ENCODE results near the gene SLC16A3.

The SLC16A3 gene

GRCh38 chr17:82217530-82218204, 11.2 kb upstream of the SLC16A3 start:
- TF ChIP-seq TAF1 (IDR thresholded peaks at IDR 0.05; ENCODE audit: borderline replicate concordance, insufficient read depth, low read length): no peak
- TF ChIP-seq REST (IDR thresholded peaks at IDR 0.05; ENCODE audit: insufficient read depth in 1 of 2, low read depth in 2 of 2, low read length in 2 of 2): peak in 1 of 2 experiments; percentile 49; a peak in 1 of 4 replicates
- peak; percentile 38; the same call in 1 of the 2 replicates for TF ChIP-seq POLR2AphosphoS5 (IDR thresholded peaks at IDR 0.05; ENCODE audit: low read depth, low read length)
- no peak for TF ChIP-seq SIN3A (IDR thresholded peaks at IDR 0.05; ENCODE audit: borderline replicate concordance, insufficient read depth, low read length)
- peak; percentile 60 for TF ChIP-seq FOXP2 (optimal IDR thresholded peaks at IDR 0.05; ENCODE audit: borderline replicate concordance, extremely low read depth, extremely low read length, insufficient read depth)

GRCh38 chr17:82218349-82219075, 10.3 kb upstream of the SLC16A3 start:
- TF ChIP-seq TAF1 (IDR thresholded peaks at IDR 0.05; ENCODE audit: borderline replicate concordance, insufficient read depth, low read length) (no peak), SIN3A (IDR thresholded peaks at IDR 0.05; ENCODE audit: borderline replicate concordance, insufficient read depth, low read length) (no peak), REST (IDR thresholded peaks at IDR 0.05; ENCODE audit: insufficient read depth in 1 of 2, low read depth in 2 of 2, low read length in 2 of 2) (no peak), FOXP2 (optimal IDR thresholded peaks at IDR 0.05; ENCODE audit: borderline replicate concordance, extremely low read depth, extremely low read length, insufficient read depth) (no peak), POLR2AphosphoS5 (IDR thresholded peaks at IDR 0.05; ENCODE audit: low read depth, low read length) (no peak)

- no peak for TF ChIP-seq TAF1 (IDR thresholded peaks at IDR 0.05; ENCODE audit: borderline replicate concordance, insufficient read depth, low read length)
These were observed 9.8 kb upstream of the SLC16A3 start for GRCh38 chr17:82219083-82219482.

GRCh38 chr17:82219753-82220709, 8.8 kb upstream of the SLC16A3 start:
- TF ChIP-seq SIN3A (IDR thresholded peaks at IDR 0.05; ENCODE audit: borderline replicate concordance, insufficient read depth, low read length): no peak
- TF ChIP-seq FOXP2 (optimal IDR thresholded peaks at IDR 0.05; ENCODE audit: borderline replicate concordance, extremely low read depth, extremely low read length, insufficient read depth): no peak
- TF ChIP-seq REST (IDR thresholded peaks at IDR 0.05; ENCODE audit: insufficient read depth in 1 of 2, low read depth in 2 of 2, low read length in 2 of 2): no peak
- no peak for TF ChIP-seq POLR2AphosphoS5 (IDR thresholded peaks at IDR 0.05; ENCODE audit: low read depth, low read length)
- no peak for TF ChIP-seq TAF1 (IDR thresholded peaks at IDR 0.05; ENCODE audit: borderline replicate concordance, insufficient read depth, low read length)

GRCh38 chr17:82221341-82221902, 7.4 kb upstream of the SLC16A3 start:
- TF ChIP-seq REST (IDR thresholded peaks at IDR 0.05; ENCODE audit: insufficient read depth in 1 of 2, low read depth in 2 of 2, low read length in 2 of 2) (no peak), TAF1 (IDR thresholded peaks at IDR 0.05; ENCODE audit: borderline replicate concordance, insufficient read depth, low read length) (no peak), POLR2AphosphoS5 (IDR thresholded peaks at IDR 0.05; ENCODE audit: low read depth, low read length) (no peak)

All from PFSK-1 (cell line).